Activated T-cell treated with anti-CD3 and anti-CD28 coated beads, Interleukin-2, amount 50 U/mL, for 1 hour (primary cell): ENCODE measurements around the gene GPAT3.
"Not testable (repeated sequence)": the region's sequence is repeated elsewhere in the genome, so short reads cannot be mapped to it uniquely, and the experiment has no call there.

Experiments used
- DNase-seq: peaks from one replicate; pipeline ENCODE4 v3.0.0-alpha.2; 2020

GPAT3 gene

DNA sequence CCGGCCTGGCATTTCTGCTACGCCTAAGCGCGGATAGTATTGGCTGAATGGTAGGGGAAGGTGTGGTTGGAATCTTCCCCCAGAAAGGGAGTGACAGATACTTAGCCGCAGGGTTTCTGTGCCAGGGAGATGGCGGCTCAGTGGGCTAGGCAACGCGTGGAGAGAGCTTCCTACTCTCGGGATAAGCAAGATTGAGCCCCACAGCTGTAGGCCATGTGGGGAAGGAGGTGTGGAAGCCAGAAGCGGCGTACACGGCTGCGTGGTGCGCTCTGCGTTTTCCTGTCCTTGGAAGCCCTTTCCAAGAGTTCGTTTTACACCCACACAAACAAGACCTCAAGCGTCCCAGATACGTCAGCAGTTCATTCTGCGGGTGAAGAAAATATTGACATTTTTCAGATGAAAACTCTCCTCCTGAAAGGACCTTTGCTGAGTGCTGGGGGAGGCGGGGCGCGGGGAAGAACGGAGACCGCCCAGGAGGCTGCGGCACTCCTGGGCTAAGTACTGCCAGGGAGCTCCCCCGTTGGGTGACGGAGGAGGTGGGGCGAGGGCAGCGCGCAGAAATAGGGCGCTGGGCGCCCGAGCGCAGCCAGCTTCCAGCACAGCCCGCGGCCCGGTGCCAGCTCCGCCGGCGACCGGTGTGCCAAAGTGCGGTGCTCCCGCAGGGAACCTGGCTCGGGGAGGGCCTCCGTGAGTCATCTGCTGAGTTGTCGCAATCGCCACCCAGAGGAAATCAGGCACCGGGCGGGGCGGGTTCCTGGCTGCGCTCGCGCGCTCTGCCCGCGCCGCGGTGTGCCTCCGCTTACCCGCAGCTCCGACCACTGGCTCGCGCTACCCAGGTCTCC lies at the start of gene GPAT3:
Gene GPAT3 (plus strand): TSS at position 589 of the 842 bp plus-strand sequence. CDS start 515 bp downstream, outside the sequence.
- DNase-seq, result peak; percentile 75

DNA sequence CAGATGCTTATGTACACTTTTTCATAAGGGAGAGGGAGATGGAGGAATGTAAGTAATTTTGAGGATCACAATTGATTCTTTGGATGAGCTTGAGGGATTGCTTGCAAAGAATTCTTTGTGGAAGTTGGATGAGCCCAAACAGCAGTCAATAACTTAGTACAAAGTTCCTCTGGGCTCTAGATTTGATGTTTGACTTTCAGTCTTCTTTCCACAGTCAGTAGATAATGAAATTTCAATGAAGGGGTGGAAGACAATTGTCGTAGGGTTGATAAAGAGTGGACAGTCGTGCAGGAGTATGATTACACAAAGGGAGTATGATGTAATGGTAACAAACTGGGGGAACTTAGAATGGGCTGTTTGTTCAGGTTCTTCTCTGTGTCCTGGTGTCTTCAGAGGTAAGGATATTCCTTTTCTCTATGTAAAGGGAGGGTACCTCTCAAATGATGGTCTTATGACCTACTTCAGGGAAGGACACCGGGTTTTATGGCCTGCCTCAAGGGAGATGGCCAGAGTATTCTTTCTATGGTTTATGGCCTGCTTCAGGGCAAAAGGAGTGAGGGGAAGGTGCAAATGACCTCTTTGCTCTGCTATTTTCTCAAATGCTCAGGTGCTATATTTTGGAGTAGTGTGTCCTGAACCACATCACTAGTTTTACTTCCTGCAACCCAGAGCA lies 49.3 kb upstream of the GPAT3 start:
- no peak for DNase-seq

DNA sequence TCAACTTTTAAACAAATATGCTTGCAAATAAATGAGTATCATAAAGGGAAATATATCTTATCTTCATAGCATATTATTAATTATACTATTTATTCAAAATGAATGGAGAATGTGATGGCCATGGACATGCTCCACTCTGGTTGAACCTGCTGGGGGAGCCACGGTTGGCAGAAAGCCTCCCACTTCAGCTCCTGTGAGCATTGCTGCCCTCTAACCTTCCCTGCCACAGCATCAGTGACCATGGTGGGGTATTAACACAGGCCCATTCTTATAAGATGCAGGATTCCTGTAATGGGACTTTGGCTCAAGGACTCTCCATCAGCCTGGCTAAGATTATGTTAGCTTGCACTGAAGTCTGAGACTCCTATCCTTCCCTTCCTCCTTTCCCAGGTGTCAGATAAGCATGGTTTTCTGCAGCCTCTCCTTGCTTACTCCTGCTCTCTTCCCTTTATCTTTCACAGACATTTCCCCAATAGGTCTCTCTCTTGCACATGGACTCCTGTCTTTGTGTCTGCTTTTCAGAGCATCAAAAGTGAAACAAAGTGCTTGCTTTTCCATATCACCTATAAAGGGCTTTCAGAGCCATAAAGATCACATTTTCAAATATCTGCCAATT lies 46.1 kb upstream of the GPAT3 start:
- DNase-seq, result no peak

DNA sequence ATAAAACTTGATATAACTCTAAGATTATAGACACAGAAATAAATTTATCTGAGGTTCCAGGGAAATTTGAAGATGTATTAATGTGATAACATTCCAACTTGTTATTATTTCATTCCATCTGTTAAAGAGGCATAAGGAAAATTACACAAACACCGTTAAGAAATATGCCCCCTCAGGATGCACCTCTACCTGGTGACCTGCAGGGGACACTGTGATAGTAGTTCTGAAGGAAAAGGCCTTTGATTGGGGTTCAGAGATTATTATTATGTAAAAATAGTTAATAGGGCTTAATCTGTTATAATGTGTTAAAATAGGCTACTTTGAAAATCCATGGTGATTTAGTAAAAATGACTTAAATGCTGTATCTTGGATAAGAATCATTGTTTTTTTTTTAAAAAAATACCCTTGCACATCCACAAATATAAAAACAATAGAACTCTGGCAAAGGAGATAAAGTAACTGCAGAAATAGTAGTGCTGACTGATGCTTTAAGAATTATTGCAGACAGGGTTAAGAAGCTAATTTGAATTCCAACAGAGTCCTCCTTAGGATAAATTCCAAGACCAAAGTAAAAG lies 44.9 kb upstream of the GPAT3 start:
- DNase-seq, result no peak

DNA sequence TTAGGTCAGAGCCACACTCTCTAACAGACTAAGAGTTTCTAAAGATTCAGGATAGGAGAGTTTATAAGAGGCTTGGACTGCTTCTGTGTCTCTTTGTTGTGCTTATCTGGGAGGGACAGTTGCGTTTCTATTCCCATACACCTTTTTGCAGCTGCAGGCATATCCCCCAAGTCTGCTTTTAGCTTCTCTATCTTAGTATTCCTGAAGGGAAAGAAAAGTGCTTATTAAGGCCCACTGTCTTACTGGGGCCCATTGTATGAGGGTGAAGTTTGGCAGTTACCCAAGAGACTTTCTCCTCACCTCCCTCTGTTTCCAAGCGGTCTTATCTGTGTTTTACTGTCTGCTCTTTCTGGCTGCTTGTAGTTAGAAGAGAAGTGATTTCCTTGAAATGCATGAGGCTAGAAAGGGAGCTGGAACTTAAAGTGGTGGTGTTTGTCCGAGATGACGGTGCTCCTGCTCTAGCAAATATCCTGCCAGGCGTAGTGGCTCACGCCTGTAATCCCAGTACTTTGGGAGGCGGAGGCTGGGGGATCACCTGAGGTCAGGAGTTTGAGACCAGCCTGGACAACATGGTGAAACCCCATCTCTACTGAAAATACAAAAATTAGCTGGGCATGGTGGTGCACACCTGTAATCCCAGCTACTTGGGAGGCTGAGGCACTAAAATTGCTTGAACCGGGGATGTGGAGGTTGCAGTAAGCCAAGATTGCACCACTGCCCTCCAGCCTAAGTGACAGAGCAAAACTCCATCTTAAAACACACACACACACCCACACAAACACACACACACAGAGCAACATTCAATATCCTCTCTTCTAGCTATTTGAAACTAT lies 39.6 kb upstream of the GPAT3 start:
- not testable (repeated sequence) for DNase-seq

DNA sequence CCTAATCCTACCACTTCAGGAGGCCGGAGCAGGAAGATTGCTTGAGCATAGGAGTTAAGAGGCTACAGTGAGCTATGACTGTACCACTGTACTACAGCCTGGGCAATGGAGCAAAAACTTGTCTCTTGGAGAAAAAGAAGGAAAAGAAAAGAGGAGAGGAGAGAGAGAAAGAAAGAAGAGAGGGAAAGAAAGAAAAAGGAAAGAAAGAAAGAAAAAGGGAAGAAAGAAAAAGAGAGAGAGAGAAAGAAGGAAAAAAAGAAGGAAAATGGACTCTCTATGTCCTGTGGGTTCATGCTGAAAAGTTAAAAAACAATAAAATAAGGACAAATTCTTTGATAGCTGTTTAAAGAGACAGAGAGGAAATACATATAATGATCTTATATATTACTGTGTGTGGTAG lies 37.7 kb upstream of the GPAT3 start:
- DNase-seq, result no peak

DNA sequence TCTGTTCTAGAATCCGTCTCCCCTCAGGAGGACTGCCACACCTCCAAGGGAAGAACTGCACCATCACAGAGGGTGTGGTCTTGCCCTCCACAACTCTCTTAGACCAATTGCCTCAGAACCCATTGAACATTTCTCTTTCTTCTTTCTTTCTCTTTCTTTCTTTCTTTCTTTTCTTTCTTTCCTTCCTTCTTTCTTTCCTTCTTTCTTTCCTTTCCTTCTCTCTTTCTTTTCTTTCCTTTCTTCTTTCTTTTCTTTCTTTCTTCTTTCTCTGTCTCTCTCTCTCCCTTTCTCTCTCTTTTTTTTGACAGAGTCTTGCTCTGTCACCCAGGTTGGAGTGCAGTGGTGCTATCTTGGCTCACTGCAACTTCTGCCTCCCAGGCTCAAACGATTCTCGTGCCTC lies 34.2 kb upstream of the GPAT3 start:
- not testable (repeated sequence) for DNase-seq

DNA sequence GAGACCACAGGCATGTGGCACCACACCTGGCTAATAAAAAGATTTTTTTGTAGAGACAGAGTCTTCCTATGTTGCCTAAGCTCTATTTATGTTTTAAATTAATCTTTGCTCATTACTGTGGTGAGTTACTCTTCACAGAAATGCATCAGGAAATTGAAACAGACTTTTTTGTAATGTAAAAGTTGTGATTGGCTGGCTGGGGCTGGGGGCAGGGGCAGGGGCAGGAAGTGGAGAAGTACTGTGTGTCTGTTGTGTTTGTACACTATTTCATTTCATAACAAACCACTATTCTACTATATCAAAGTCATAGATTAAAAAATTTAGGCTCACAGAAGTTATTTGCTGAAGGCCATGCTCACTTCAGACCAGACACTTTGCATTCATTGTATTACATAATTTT lies 31.9 kb upstream of the GPAT3 start:
- DNase-seq, result no peak

DNA sequence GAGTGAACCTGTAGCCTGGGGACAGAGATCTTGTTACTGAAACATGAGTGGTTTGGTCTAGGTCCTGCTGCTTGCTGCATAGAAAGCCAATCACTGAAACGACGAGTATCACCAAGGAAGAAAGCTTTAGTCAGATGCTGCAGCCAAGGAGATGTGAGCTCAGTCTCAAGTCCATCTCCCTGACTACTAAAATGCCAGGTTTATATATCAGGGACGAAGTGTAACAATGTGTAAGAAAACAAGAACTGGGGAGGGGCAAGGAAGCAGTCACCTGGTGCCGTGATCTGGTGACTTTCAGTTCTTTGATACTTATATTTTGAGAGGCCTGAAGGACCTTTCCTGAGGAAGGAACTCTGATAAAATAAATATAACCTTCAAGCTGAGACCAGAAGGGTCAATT lies 31.4 kb upstream of the GPAT3 start:
- no peak for DNase-seq

DNA sequence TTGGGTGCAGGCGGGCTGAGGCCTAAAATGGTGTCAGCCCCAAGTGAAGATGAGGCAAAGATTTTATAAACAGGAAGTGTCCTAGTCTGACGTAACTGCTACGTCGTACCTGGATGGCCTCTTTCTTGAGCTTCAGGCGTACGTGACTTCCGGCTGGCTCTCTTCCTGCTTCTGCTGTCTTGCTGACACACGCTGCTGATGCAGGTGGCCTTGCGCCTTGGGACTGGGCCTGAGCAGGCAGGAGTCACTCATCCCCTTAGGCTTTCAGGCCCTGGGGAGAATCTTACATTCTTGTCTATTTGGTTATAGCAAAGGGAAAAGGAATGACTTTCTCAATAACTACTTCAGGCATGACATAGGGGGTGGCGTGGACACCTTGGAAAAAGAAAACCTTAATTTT lies 30.9 kb upstream of the GPAT3 start:
- no peak for DNase-seq

DNA sequence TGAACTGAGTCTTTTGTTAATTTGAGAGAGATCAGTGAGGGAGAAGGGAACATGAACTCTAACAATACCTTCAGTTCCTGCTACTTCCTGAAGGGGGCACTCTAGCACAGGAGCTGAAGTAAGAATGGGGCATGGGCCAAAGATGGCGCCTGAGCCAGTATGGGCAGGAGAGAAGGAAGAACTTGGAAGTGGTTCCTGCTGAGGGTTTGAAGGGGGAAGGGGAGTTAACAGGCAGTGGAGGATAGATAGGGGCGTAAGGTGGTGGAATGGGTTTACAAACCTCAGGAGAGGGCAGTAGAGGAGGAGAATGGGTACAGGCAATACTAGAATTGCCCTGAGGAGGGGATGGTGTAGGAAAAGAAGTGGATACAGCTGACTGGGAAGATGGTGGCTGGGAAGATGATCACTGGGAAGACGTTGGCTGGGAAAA lies 26.7 kb upstream of the GPAT3 start:
- DNase-seq, result peak; percentile 26

DNA sequence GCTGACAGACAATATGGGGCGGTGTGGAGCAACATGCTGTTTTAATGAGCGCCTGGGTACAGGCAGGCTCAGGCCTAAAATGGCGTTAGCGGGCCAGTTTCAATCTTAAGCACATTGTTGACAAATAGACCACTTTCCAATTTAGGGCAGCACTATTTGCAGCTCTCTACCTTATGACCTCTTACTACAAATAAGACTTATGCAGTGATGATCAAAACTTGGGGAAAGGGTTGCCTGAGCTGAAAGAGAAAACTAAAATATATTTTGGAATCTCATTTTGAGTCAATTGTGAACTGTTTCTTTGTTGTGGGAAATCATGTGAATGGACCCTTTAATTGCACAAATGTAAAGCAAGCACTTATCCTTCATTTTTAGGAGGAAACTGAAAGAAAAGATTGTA lies 25.5 kb upstream of the GPAT3 start:
- DNase-seq, result no peak

DNA sequence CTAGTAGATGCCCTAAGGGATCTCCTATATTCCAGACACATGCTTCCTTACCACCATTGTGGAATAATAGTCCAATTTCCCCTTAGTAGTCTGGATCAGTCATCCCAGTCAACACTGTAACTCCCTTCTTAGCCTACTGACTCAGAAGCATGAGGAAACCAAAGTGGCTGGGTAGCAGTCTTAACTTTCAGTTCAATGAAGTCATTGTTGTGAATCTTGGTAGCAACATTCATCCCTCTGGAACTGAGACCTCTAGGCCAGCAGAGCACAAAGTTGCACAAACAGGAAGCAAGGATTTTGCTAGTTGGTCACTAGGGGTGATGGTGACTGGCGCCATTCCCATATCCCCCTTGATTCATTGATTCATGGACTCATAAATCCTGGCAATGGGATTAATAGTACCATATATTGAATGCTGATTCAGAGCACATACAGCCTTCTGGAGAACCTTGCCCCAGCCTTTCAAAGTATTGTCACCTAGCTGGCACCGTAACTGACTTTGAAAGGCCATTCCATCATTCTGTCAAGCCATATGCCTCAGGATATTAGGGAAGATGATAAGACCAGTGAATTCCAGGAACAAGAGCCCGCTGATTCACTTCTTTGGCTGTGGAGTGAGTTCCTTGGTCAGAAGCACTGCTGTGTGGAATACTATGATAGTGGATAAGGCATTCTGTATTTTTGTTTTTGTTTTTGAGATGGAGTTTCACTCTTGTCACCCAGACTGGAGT lies 19.7 kb upstream of the GPAT3 start:
- DNase-seq, result no peak

DNA sequence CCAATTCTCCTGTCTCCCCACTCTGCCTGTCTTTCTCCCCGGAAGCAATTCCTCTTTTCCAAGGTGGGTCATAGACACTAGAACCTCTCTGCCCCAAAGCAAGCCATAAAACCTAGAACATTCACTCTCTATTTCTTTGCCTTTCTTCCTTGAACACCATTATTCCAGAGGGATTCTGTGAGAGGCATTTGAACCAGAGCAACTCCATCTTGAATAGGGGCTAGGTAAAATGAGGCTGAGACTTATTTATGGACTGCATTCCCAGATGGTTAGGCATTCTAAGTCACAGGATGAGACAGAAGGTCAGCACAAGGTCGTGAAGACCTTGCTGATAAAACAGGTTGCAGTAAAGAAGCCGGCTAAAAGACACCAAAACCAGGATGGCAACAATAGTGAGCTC lies 13.7 kb upstream of the GPAT3 start:
- DNase-seq, result no peak

DNA sequence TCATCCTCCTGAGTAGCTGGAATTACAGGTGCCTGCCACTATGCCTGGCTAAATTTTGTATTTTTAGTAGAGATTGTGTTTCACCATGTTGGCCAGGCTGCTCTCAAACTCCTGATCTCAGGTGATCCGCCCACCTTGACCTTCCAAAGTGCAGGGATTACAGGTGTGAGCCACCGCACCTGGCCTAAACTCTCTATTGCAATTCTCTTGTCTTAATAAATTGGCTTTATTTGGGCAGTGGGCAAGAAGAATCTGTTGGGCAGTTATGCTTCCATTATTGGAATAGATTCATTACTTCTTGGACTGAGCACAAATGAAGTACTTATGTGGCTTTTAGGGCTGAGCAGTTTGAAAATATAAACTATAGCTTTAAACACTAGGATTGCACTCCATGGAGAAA lies 8.2 kb upstream of the GPAT3 start:
- DNase-seq, result no peak

DNA sequence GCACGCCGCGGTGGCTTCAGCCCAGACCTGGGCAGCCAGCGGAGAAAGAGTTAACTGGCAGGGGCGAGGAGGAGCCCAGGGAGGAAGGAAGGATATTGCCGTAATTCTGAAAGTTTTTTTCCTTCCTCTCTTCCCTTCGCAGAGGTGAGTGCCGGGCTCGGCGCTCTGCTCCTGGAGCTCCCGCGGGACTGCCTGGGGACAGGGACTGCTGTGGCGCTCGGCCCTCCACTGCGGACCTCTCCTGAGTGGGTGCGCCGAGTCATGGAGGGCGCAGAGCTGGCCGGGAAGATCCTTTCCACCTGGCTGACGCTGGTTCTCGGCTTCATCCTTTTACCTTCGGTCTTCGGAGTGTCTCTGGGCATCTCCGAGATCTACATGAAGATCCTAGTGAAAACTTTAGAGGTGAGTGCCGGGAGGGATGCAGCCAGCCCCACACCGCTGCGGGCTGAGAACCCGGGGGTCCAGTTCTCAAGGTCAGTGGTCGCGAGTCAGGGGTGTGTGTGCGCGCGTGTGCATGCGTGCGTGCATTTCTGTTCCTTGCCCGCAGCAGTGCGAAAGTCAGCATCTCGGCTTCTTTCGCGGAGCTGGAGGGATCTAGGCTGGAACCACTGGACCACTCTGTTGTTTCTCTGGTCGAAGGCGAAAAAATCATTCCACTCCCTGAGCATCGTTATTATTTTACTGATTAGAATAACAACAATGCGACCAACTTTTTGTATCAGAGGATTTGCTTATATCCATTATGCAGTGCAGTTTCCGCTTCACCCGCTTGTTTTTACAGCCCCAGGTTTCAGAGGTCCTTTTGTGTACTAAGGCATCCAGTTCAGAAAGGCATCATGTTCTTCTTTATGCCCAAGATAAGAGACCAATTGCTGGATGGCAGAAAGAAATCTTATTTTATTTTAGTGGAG lies 709 bp downstream of the GPAT3 start:
- no peak for DNase-seq

DNA sequence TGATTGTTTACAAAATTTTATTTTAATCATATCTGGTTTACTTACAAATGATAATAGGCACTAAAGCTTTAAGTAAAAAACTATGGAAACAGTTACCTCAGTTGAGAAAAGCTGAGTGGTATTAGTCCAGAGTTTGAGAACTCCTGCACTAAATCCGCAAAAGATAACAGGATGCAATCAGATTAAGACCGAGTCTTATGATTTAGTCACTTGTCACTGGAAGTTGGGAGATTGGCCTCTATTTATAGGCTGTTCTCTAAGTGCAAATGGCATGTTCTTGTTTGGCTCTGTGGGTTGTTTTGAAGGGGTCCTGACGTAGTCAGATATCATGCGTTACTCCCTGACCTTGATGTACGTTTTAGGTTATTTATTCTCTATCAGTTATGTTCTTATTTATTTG lies 6.3 kb downstream of the GPAT3 start:
- no peak for DNase-seq

DNA sequence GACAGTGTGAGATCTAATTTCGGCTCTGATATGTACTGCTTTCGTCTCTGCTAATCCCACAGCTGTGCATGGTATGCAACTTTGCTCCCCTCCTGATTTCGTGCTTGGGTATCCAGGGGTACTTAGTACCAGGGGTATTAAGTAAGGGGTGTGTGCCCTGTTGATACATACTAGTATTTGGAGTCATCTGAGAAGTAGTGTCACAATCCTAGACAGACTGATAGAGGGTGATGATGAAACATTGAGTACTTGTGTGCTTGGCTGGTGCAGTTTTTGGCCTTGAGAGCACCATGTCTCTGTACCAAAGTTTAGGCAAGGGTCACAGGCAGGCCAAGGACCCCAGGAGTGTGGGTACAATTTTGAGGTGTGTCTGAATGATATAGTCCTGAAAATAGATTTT lies 10.9 kb downstream of the GPAT3 start:
- no peak for DNase-seq

DNA sequence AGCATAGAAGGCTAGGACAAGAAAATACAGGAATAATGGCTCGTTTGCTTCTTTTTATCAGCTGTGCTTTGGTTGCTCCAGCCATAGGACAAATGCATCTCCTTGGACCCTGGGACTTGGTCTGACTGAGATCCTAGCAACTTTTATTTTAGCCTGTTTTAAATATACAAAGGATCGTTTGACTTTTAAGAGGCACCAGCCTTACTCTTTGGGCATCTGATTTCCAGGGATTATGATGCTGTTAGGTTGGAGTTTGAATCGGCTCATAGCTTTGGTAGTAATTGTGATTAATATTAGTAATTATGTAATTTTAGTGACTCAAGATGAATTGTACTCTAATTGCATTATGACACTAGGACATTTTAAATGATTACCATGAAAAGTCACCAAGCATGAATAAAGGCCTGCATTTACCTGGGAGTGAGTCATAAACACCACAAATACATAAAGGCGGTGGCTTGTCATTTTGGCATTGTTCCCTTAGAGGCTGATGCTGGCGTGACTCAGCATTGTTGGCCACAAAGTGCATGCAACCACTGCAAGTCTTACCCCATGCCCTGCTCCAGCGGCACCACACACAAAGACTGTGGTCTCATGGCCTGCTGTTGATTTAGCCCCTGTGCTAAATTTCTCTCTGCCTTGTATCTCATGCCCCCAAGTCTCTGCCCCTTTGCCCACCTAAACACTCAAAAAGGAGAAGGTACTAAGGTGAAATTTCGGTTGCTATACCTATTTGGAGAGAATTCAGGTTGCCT lies 12.4 kb downstream of the GPAT3 start:
- DNase-seq, result peak; percentile 23

DNA sequence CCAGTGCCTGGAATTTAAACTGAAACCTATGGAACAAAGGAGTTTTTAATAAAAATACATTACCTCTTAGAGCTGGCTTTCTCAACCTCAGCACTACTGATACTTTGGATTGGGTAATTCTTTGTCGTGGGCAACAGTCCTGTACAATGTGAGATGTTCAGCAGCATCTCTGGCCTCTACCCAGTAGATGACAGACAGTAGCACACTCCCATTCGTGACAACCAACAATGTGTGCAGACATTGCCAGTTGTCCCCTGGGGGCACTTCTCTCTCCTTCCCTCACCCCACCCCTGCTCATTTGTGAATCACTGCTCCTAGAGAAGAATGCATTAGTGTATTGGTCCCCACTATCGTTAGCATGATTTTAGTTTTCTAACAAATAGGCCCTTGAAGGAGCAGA lies 16.2 kb downstream of the GPAT3 start:
- no peak for DNase-seq
